ENCODE data around the gene CRTC1.
"Not testable (repeated sequence)": the region's sequence is repeated elsewhere in the genome, so short reads cannot be mapped to it uniquely, and the experiment has no call there.

The CRTC1 gene

GRCh38 chr19:18667531-18668251 lies 15.8 kb upstream of the CRTC1 start:
- DNase-seq (ENCODE audit: insufficient read length, low spot score) (no peak), FAIRE-seq (peak; percentile 69)

GRCh38 chr19:18668252-18668631 lies 15.2 kb upstream of the CRTC1 start:
- FAIRE-seq (no peak), DNase-seq (ENCODE audit: insufficient read length, low spot score) (no peak)

- FAIRE-seq (no peak), DNase-seq (ENCODE audit: insufficient read length, low spot score) (no peak)
Measured at GRCh38 chr19:18668744-18669523, 14.5 kb upstream of the CRTC1 start.

- DNase-seq (ENCODE audit: insufficient read length, low spot score): no peak
- no peak for FAIRE-seq
Measured at GRCh38 chr19:18669524-18669817, 14.0 kb upstream of the CRTC1 start.

- DNase-seq (ENCODE audit: insufficient read length, low spot score) (no peak), FAIRE-seq (no peak)
Measured at GRCh38 chr19:18669883-18670282, 13.6 kb upstream of the CRTC1 start.

GRCh38 chr19:18670312-18670711 lies 13.2 kb upstream of the CRTC1 start:
- FAIRE-seq (no peak), DNase-seq (ENCODE audit: insufficient read length, low spot score) (no peak)

GRCh38 chr19:18671303-18672043 lies 12.0 kb upstream of the CRTC1 start:
- DNase-seq (ENCODE audit: insufficient read length, low spot score) (no peak), FAIRE-seq (peak; percentile 92)

- DNase-seq (ENCODE audit: insufficient read length, low spot score) (no peak), FAIRE-seq (no peak)
Measured at GRCh38 chr19:18672044-18672451, 11.4 kb upstream of the CRTC1 start.

- FAIRE-seq (no peak), DNase-seq (ENCODE audit: insufficient read length, low spot score) (no peak)
Measured at GRCh38 chr19:18672606-18673337, 10.7 kb upstream of the CRTC1 start.

GRCh38 chr19:18674616-18675015 lies 8.9 kb upstream of the CRTC1 start:
- DNase-seq (ENCODE audit: insufficient read length, low spot score): no peak
- no peak for FAIRE-seq

- DNase-seq (ENCODE audit: insufficient read length, low spot score): no peak
- no peak for FAIRE-seq
Measured at GRCh38 chr19:18675779-18676178, 7.7 kb upstream of the CRTC1 start.

- no peak for FAIRE-seq
- no peak for DNase-seq (ENCODE audit: insufficient read length, low spot score)
Measured at GRCh38 chr19:18676692-18677091, 6.8 kb upstream of the CRTC1 start.

GRCh38 chr19:18677156-18677555 lies 6.3 kb upstream of the CRTC1 start:
- FAIRE-seq (no peak), DNase-seq (ENCODE audit: insufficient read length, low spot score) (no peak)

- not testable (repeated sequence) for FAIRE-seq; DNase-seq (ENCODE audit: insufficient read length, low spot score)
Measured at GRCh38 chr19:18680148-18680547, 3.3 kb upstream of the CRTC1 start.

- FAIRE-seq: no peak
- DNase-seq (ENCODE audit: insufficient read length, low spot score): no peak
Measured at GRCh38 chr19:18682807-18683108, 722 bp upstream of the CRTC1 start.

GRCh38 chr19:18683958-18684641 lies 620 bp downstream of the CRTC1 start:
- DNase-seq (ENCODE audit: insufficient read length, low spot score) (no peak), FAIRE-seq (peak; percentile 80)

GRCh38 chr19:18684642-18684993 lies 1.1 kb downstream of the CRTC1 start:
- FAIRE-seq: no peak
- no peak for DNase-seq (ENCODE audit: insufficient read length, low spot score)

- FAIRE-seq (no peak), DNase-seq (ENCODE audit: insufficient read length, low spot score) (no peak)
Measured at GRCh38 chr19:18685597-18686190, 2.2 kb downstream of the CRTC1 start.

- no peak for FAIRE-seq
- DNase-seq (ENCODE audit: insufficient read length, low spot score): no peak
Measured at GRCh38 chr19:18687740-18688465, 4.4 kb downstream of the CRTC1 start.

GRCh38 chr19:18696023-18696422 lies 12.5 kb downstream of the CRTC1 start:
- DNase-seq (ENCODE audit: insufficient read length, low spot score) (no peak), FAIRE-seq (no peak)

Measured in HTR-8/SVneo (cell line).